SU-DHL-6 (cell line): Measurements from ENCODE around the gene SIK2.

ENCODE experiments used
- CTCF ChIP-seq: fragments of 200-600 bp; sonication (generic); IDR thresholded peaks from one replicate; pipeline ENCODE4 v1.5.1; 2017; ENCODE audit warnings: antibody characterized with exemption, mild to moderate bottlenecking, low read length, moderate library complexity; ENCODE audit not compliant: insufficient read depth, poor library complexity, severe bottlenecking
- EZH2phosphoT487 ChIP-seq: fragments of 200-600 bp; sonication (generic), shearing (Covaris generic); conservative IDR thresholded peaks from 2 replicates; pipeline ENCODE4 v1.6.1; 2018; ENCODE audit warnings: mild to moderate bottlenecking, antibody characterized with exemption, low read length, moderate library complexity, mixed read lengths

- TF ChIP-seq CTCF (no peak), EZH2phosphoT487 (no peak)
These were observed 88.9 kb downstream of the SIK2 start for GRCh38 chr11:111691176-111691575.
